Measurements from ENCODE around the gene ZG16.
A peak's percentile ranks its signal among the peaks of the same experiment; 100 is the strongest.
"Not testable (repeated sequence)": the region's sequence is repeated elsewhere in the genome, so short reads cannot be mapped to it uniquely, and the experiment has no call there.

Gene ZG16

DNA sequence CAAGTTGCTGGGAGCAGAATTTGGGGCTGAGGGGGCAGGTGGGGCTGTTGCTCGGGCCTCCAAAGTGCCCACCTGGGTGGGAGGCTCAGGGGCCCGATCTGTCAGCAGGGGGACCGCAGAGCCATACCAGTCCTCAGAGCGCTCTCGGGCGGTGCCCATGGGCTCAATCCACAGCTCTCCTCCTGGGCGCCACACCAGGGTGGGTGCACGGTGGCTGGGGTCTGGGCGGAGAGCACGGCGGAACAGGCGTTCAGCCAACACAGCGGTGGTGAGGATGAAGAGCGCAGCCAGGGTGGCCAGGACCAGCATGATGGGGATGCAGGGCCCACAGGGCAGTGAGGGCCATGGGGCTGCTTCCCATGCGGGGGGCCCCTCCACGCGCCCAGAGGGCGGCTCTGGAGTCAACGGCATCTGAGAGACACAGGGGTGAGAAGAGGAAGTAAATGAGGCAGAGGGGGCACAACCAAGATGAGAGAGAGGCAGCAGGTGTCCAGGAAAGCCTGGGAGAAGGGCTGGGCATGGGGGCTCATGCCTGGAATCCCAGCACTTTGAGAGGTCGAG, 33.4 kb upstream of the ZG16 start:
- Histone ChIP-seq H2AFZ (ENCODE audit: low read length) (no peak overlapping the region), H3K9me3 (replicated peaks; ENCODE audit: insufficient read depth, low read length) (no peaks in the 10 kb centered on the region), H4K20me1 (ENCODE audit: insufficient read depth, low read length) (no peaks in the 10 kb centered on the region), H3F3A (ENCODE audit: insufficient read depth, low read length) (0 out of 2 replicates have a peak, but pooled peaks cover 5% of the 10 kb centered on the region), H3K27me3 (replicated peaks; ENCODE audit: insufficient read depth, low read length) (no peaks in the 10 kb centered on the region), H3K4me1 (ENCODE audit: low read length) (peaks cover 25% of the 10 kb centered on the region), H3K36me3 (replicated peaks; ENCODE audit: insufficient read depth, low read length) (no peaks in the 10 kb centered on the region), H3K9ac (ENCODE audit: low read length) (no peak overlapping the region; the same call in 1 of the 2 replicates), H3K27ac (ENCODE audit: low read length) (peak overlapping the region; percentile 10; the same call in 1 of the 2 replicates), H3K9me2 (replicated peaks; ENCODE audit: insufficient read depth, low read length) (no peaks in the 10 kb centered on the region), H3K4me2 (ENCODE audit: low read depth, low read length) (peak overlapping the region; percentile 76; the same call in 1 of the 2 replicates), H3K79me2 (ENCODE audit: low read length) (peaks cover 20% of the 10 kb centered on the region), H3K4me3 (ENCODE audit: low read length) (peak overlapping the region; percentile 79)
- DNase-seq: no peak
- TF ChIP-seq, protein P1, sequence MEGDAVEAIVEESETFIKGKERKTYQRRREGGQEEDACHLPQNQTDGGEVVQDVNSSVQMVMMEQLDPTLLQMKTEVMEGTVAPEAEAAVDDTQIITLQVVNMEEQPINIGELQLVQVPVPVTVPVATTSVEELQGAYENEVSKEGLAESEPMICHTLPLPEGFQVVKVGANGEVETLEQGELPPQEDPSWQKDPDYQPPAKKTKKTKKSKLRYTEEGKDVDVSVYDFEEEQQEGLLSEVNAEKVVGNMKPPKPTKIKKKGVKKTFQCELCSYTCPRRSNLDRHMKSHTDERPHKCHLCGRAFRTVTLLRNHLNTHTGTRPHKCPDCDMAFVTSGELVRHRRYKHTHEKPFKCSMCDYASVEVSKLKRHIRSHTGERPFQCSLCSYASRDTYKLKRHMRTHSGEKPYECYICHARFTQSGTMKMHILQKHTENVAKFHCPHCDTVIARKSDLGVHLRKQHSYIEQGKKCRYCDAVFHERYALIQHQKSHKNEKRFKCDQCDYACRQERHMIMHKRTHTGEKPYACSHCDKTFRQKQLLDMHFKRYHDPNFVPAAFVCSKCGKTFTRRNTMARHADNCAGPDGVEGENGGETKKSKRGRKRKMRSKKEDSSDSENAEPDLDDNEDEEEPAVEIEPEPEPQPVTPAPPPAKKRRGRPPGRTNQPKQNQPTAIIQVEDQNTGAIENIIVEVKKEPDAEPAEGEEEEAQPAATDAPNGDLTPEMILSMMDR (IDR thresholded peaks at IDR 0.05; ENCODE audit: low read length): no peak
- no peak for TF ChIP-seq EZH2 (optimal IDR thresholded peaks at IDR 0.05; ENCODE audit: low read depth, low read length)
- no peak for TF ChIP-seq EZH2phosphoT487 (IDR thresholded peaks at IDR 0.05; ENCODE audit: low read length)

DNA sequence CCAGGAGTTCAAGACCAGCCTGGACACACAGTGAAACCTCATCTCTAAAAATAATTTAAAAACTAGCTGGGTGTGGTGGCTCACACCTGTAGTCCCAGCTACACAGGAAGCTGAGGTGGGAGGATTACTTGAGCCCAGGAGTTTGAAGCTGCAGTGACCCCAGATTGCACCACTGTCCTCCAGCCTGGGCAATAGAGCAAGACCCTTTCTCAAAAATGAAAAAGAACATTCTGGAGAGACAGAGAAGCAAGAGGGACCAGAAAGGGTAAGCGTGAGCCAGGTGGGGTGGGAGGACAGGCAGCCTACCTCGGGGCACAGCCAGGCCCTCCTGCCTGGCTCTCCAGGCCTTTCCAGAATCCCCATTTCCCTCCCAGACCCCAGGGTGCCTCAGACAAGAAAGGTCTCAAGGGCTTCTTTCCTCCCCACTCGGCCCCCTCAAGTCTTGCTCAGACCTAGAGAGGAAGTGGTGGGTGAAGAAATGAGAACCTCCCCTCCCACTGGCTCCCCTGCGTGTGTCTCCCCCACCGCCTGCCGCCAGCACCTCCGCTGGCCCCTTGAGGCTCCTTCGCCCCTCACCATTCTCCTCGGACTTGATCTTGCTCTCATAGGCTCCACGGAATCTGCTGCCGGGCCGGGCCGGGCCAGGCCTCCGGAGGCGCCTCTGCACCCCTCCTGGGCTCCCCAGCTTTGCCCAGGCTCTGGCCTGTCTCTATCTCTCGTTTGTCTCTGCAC, 32.8 kb upstream of the ZG16 start:
- peak overlapping the region; percentile 79 for H3K4me3 ChIP-seq (ENCODE audit: low read length)
- 0 out of 2 replicates have a peak overlapping the region, but pooled peaks have one; percentile 5 for H2AFZ ChIP-seq (ENCODE audit: low read length)
- H3K27ac ChIP-seq (ENCODE audit: low read length): peak overlapping the region; percentile 55; the same call in 1 of the 2 replicates
- peaks cover 20% of the 10 kb centered on the region for H3K79me2 ChIP-seq (ENCODE audit: low read length)
- 0 out of 2 replicates have a peak, but pooled peaks cover 5% of the 10 kb centered on the region for H3F3A ChIP-seq (ENCODE audit: insufficient read depth, low read length)
- TF ChIP-seq EZH2 (optimal IDR thresholded peaks at IDR 0.05; ENCODE audit: low read depth, low read length): no peak
- TF ChIP-seq EZH2phosphoT487 (IDR thresholded peaks at IDR 0.05; ENCODE audit: low read length): no peak
- TF ChIP-seq, protein P1 (IDR thresholded peaks at IDR 0.05; ENCODE audit: low read length): no peak
- no peaks in the 10 kb centered on the region for H3K9me2 ChIP-seq (replicated peaks; ENCODE audit: insufficient read depth, low read length)
- no peaks in the 10 kb centered on the region for H3K9me3 ChIP-seq (replicated peaks; ENCODE audit: insufficient read depth, low read length)
- DNase-seq: peak; percentile 45
- H3K4me1 ChIP-seq (ENCODE audit: low read length): peaks cover 23% of the 10 kb centered on the region
- H3K9ac ChIP-seq (ENCODE audit: low read length): peak overlapping the region; percentile 95
- no peaks in the 10 kb centered on the region for H3K27me3 ChIP-seq (replicated peaks; ENCODE audit: insufficient read depth, low read length)
- H3K4me2 ChIP-seq (ENCODE audit: low read depth, low read length): peak overlapping the region; percentile 76
- H3K36me3 ChIP-seq (replicated peaks; ENCODE audit: insufficient read depth, low read length): no peaks in the 10 kb centered on the region
- H4K20me1 ChIP-seq (ENCODE audit: insufficient read depth, low read length): no peaks in the 10 kb centered on the region

DNA sequence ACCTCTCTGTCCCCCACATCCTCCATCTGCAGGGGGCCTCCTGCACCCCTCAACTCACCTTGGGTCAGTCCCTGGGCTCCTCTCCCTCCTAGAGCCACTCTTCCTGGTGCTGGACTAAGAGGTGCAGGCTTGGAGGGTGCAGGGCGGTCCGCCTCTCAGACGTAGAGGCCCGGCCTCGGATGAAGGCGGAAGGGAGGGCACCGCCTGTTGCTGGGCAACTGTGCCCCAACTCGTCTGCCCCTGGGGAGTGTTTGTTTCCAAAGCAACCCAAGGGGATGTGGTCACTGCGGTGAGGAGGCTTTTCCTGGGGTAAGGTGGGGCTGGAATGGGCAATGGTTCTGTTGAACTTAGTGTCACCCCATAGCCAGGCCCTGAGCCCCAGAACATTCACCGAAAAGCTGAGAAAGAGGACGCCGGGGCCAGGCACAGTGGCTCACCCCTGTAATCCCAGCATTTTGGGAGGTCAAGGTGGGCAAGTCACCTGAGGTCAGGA, 32.2 kb upstream of the ZG16 start, which contains the start of gene C16orf54:
Gene C16orf54, minus strand, starts transcription at position 138 of the 493 bp plus-strand sequence. CDS start 1,039 bp downstream, outside the sequence.
- Histone ChIP-seq H3F3A (ENCODE audit: insufficient read depth, low read length) (0 out of 2 replicates have a peak, but pooled peaks cover 5% of the 10 kb centered on the region), H3K4me2 (ENCODE audit: low read depth, low read length) (peak within 1 kb of the TSS; percentile 76), H4K20me1 (ENCODE audit: insufficient read depth, low read length) (no peaks in the 10 kb centered on the region), H3K36me3 (replicated peaks; ENCODE audit: insufficient read depth, low read length) (no peaks in the 10 kb centered on the region), H3K79me2 (ENCODE audit: low read length) (peaks cover 20% of the 10 kb centered on the region), H3K4me1 (ENCODE audit: low read length) (peaks cover 23% of the 10 kb centered on the region), H3K9me2 (replicated peaks; ENCODE audit: insufficient read depth, low read length) (no peaks in the 10 kb centered on the region), H3K9ac (ENCODE audit: low read length) (peak within 1 kb of the TSS; percentile 95), H3K27me3 (replicated peaks; ENCODE audit: insufficient read depth, low read length) (no peaks in the 10 kb centered on the region), H3K4me3 (ENCODE audit: low read length) (peak within 1 kb of the TSS; percentile 79), H2AFZ (ENCODE audit: low read length) (peak within 1 kb of the TSS; percentile 5; the same call in 1 of the 2 replicates), H3K9me3 (replicated peaks; ENCODE audit: insufficient read depth, low read length) (no peaks in the 10 kb centered on the region), H3K27ac (ENCODE audit: low read length) (peak within 1 kb of the TSS; percentile 55; the same call in 1 of the 2 replicates)
- TF ChIP-seq EZH2phosphoT487 (IDR thresholded peaks at IDR 0.05; ENCODE audit: low read length) (no peak), EZH2 (optimal IDR thresholded peaks at IDR 0.05; ENCODE audit: low read depth, low read length) (no peak)
- TF ChIP-seq, protein P1 (IDR thresholded peaks at IDR 0.05; ENCODE audit: low read length): no peak
- DNase-seq: peak; percentile 95

DNA sequence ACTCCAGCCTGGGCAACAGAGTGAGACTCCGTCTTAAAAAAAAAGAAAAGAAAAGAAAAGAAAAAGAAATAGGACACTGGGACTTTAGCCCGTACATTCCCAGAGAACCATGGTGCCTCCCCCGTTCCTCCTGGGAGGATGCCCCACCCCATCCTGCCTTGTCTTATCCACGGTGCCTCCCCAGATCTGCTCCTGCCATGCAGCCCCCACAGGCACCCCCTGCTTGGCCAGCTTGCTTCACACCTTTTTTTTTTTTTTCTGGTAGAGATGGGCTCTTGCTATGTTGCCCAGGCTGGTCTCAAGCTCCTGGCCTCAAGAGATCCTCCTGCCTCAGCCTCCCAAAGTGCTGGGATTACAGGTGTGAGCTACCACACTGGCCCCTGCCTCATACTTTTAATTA, 31.5 kb upstream of the ZG16 start:
- Histone ChIP-seq H3K4me2 (ENCODE audit: low read depth, low read length) (peak overlapping the region; percentile 76; the same call in 1 of the 2 replicates), H3K79me2 (ENCODE audit: low read length) (peaks cover 20% of the 10 kb centered on the region), H2AFZ (ENCODE audit: low read length) (peak overlapping the region; percentile 5; the same call in 1 of the 2 replicates), H3K4me1 (ENCODE audit: low read length) (peaks cover 23% of the 10 kb centered on the region), H3K27ac (ENCODE audit: low read length) (peak overlapping the region; percentile 55; the same call in 1 of the 2 replicates), H3K9ac (ENCODE audit: low read length) (peak overlapping the region; percentile 95; the same call in 1 of the 2 replicates)
- not testable (repeated sequence) for H3K36me3 ChIP-seq (replicated peaks; ENCODE audit: insufficient read depth, low read length); H3F3A ChIP-seq (ENCODE audit: insufficient read depth, low read length); H3K4me3 ChIP-seq (ENCODE audit: low read length); H3K27me3 ChIP-seq (replicated peaks; ENCODE audit: insufficient read depth, low read length); H3K9me3 ChIP-seq (replicated peaks; ENCODE audit: insufficient read depth, low read length); H4K20me1 ChIP-seq (ENCODE audit: insufficient read depth, low read length); DNase-seq; H3K9me2 ChIP-seq (replicated peaks; ENCODE audit: insufficient read depth, low read length)

All from MM.1S (cell line).